Measurements from ENCODE around the gene SPRED2.

SPRED2 gene

GRCh38 chr2:65382323-65382722, 50.1 kb downstream of the SPRED2 start:
- H3K4me3 ChIP-seq (replicated peaks; ENCODE audit: low read depth, low read length): no peak overlapping the region
- DNase-seq (ENCODE audit: low read depth): no peak
- no peak for TF ChIP-seq CTCF (IDR thresholded peaks at IDR 0.05; ENCODE audit: low read length, missing control alignments)

- TF ChIP-seq CTCF (IDR thresholded peaks at IDR 0.05; ENCODE audit: low read length, missing control alignments): no peak
- no peak overlapping the region for H3K4me3 ChIP-seq (replicated peaks; ENCODE audit: low read depth, low read length)
- DNase-seq (ENCODE audit: low read depth): no peak
Measured at GRCh38 chr2:65381607-65382051, 50.8 kb downstream of the SPRED2 start.

- H3K4me3 ChIP-seq (replicated peaks; ENCODE audit: low read depth, low read length): no peak overlapping the region
- no peak for TF ChIP-seq CTCF (IDR thresholded peaks at IDR 0.05; ENCODE audit: low read length, missing control alignments)
- no peak for DNase-seq (ENCODE audit: low read depth)
Measured at GRCh38 chr2:65380255-65380654, 52.1 kb downstream of the SPRED2 start.

GRCh38 chr2:65379721-65380171, 52.7 kb downstream of the SPRED2 start:
- H3K4me3 ChIP-seq (replicated peaks; ENCODE audit: low read depth, low read length): no peak overlapping the region
- no peak for TF ChIP-seq CTCF (IDR thresholded peaks at IDR 0.05; ENCODE audit: low read length, missing control alignments)
- no peak for DNase-seq (ENCODE audit: low read depth)

- TF ChIP-seq CTCF (IDR thresholded peaks at IDR 0.05; ENCODE audit: low read length, missing control alignments): no peak
- DNase-seq (ENCODE audit: low read depth): no peak
- H3K4me3 ChIP-seq (replicated peaks; ENCODE audit: low read depth, low read length): no peak overlapping the region
Measured at GRCh38 chr2:65379223-65379622, 53.2 kb downstream of the SPRED2 start.

- DNase-seq (ENCODE audit: low read depth): no peak
- no peak overlapping the region for H3K4me3 ChIP-seq (replicated peaks; ENCODE audit: low read depth, low read length)
- TF ChIP-seq CTCF (IDR thresholded peaks at IDR 0.05; ENCODE audit: low read length, missing control alignments): no peak
Measured at GRCh38 chr2:65378290-65378689, 54.1 kb downstream of the SPRED2 start.

- peak; percentile 83 for DNase-seq (ENCODE audit: low read depth)
- TF ChIP-seq CTCF (IDR thresholded peaks at IDR 0.05; ENCODE audit: low read length, missing control alignments): no peak
- H3K4me3 ChIP-seq (replicated peaks; ENCODE audit: low read depth, low read length): no peak overlapping the region
Measured at GRCh38 chr2:65377556-65378192, 54.7 kb downstream of the SPRED2 start.

All from fibroblast of pulmonary artery (primary cell).